HG02571 (cell line): ENCODE results near the gene PTPN2.
"Not testable (repeated sequence)": the region's sequence is repeated elsewhere in the genome, so short reads cannot be mapped to it uniquely, and the experiment has no call there.

ENCODE experiments used
- ATAC-seq: cut with Tn5 transposase; IDR thresholded peaks from one replicate; pipeline ENCODE4 v1.9.1; 2021; ENCODE audit warnings: mild to moderate bottlenecking, moderate library complexity; ENCODE audit not compliant: unreplicated experiment

The PTPN2 gene

DNA sequence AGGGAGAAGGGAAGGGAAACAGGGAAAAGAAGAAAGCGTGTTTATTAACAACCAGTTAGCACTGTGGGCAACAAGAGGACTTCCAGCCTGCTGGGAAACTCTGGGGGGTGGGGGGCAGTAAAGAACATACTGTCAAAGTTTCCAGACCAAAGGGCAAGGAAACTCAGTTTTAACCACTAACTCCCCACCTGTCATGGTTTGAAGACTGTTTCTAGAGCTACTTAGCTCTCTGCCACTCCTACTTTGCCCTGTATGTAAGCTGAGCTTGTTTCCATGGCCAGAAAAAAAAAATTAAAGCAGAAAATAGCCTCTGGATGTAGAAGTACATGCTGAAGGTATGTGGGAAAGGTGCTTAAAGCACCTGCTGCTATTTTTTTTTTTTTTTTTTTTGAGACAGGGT, 11.0 kb upstream of the PTPN2 start:
- no peak for ATAC-seq

DNA sequence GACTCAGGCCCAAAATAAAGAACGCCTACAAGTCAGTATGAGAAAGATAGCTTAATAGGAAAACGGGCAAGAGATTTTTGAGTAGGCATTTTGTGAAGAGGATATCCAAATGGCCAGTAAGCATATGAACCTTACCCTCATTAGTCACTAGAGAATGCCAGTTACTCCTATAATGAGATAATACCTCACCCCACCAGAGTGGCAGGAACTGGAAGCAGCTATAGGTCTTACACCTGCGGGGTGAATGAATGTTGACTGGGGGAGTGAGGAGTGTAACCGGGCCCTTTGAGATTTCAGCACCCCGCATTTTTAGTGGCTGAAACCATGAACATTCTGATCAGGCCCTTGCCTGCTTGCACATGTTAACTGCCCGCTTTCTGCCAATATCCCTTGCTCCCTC, 7.5 kb upstream of the PTPN2 start:
- ATAC-seq: no peak

DNA sequence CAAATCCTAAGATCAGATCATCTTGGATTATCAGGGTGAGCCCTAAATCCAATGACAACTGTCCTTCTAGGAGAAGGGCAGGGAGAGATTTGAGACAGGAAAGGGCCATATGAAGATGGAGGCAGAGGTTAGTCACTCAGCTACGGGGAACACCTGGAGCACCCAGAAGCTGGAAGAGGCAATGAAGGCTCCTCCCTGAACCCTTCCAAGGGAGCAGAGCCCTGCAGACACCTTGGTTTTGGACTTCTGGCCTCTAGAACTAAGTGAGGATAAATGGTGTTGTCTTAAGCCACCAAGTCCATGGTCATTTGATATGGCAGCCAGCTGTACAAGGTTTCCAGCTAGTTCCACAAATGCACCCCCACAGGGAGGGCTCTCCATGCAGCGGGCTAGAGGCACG, 6.9 kb upstream of the PTPN2 start:
- no peak for ATAC-seq

DNA sequence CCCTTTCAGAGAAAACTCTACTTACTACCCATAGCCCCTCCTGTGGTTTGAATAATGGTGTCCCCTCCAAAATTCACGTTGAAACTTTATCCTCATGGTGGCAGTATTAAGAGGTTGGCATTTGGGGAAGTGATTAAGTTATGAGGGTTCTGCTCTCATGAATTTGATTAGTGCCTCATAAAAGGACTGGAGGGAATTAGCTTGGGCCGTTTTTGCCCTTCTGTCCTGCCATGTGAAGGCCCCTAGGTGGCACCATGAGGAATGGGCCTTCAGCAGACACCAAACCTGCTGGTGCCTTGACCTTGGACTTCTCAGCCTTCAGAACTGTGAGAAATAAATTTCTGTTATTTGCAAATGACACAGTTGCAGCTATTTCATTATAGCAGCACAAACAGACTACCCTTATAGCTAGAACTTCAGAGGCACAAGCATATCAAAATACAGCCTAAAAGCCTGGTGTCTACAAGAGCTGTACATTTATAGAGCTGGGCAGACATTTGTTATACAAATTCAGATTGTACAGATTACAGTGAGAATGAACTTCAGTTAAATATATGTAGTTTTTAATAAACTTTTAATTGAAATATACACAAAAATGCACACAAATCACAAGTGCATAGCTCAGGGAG, 2.6 kb upstream of the PTPN2 start:
- no peak for ATAC-seq

DNA sequence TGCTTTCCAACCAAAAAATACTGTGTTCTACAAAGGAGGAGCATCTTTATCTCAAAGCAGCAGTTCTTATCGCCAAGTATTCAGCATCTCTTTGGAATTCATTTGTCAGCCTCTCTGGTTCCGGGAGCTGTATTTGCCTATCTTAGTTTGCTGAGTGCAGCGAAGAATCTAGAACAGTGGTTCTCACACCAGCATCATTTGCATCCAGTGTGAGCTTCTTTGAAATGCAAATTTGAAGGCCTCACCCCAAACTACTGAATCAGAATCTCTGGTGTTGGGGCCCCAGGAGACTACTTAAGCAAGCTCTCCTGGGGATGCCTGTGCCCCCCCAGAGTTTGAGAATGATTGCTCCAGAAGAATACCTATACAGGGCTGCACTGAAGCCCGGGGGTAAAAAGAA, 1.5 kb upstream of the PTPN2 start:
- ATAC-seq: no peak

DNA sequence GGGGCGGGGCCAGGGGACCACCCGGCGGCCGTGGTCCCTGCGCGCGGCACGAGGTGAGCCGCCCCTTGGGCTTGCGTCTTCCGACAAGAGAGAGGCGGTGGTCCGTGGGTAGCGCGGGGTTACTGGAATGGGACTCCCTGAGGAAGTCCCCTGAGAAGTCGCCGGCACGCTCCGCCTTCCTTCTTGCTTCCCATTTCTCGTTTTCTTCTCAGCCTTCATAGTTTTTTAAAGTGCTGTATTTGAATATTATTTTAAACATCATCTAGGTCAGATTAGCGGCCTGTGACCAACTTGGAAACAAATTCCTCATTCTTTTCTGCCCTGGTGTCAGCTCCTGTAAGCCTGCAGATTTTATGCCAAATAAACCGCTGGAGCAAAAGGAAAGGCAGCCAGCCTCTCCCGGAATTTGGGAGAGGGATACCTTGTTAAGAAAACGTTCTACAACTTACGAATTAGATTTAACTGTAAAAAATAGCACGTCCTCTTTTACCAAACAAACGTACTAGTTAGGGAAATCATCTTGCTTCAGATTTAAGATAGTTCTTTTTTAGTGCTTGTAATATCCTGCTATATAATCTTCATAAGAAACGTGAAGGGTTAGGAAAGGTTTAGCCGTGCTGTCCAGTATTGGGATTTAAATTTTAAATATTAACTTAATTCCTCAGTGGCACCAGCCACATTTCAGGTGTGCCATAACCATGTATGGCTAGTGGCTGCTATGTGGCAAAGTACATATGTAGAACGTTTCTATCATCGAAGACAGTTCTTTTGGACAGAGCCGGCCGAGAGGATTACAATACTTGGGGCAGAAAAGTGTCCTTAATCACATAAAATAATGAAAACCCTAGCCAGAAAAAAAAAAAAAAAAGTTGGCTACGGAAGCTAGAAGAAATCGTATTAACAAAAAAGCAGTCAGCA, 628 bp upstream of the PTPN2 start:
- ATAC-seq: no peak

DNA sequence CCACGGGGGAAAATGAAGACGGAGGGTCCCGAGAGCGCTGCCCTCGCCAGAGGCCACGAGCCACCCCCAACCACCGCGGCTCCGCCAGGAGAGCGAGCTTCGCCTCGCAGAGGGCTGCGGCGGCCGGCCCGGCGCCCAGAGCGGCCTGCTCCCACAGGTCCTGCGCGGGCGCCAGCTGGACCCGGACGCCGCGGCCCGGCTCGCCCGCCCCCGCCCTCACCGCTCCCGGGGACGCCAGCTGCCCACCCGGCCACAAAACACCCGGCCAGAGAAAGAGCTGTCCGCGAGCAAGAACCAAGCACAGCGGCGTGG, 709 bp downstream of the PTPN2 start:
- peak; percentile 19 for ATAC-seq

DNA sequence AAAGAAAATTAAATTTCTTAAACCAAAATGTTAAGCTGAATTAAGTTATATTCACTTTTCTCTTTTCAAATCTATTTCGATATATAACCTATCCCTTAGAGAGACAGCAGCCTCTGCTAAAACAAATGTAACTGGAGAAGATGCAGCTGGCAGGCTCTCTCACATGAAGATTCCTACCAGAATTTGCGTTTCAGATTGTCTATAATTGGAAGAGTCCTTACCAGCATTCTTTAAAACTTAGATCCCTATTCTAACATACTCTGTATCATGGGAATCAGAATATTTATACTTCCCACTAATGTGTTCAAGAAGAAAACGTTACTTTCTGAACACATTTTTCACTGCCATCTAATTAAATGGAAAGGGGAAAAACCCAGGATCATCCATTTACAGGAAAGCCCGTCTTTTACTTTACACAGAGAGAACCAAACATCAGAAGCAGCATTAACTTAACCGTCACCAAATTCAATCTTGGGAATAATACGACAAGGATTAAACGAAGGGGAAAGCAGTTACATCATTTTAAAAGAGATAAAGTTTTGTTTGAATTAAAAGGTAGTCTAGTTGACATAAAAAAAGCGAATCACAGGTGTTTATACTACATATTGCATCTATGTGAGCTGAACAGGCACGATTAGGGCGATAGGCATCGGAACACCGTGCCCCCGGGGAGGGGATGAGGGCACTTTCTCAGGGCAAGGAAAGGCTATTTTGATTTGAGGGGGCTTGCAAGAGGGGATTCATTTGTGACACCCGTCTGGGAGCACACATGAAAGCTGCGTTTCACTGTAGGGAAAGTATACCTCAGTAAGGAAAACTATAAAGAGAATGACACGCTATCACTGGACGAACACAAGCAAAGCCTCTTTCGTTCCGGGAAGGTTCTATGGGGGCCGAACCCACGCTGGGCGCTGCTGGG, 1.3 kb downstream of the PTPN2 start:
- ATAC-seq: no peak

DNA sequence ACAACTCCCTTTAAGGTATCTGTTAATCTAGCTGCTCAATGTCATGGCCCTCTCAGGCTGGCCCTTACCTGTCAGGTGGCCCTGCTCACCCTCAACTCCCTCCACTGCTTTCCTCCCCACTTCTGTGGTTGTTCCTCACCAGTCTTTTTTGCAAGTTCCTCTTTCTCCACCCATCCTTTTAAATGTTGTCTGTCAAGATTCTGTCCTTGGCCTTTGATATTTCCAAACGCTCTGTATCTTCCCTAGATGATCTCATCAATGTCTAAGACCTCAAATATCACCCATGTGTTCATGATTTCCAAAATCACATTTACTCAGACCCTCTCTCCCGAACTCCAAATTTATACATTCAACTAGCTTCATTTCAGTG, 3.5 kb downstream of the PTPN2 start:
- no peak for ATAC-seq

DNA sequence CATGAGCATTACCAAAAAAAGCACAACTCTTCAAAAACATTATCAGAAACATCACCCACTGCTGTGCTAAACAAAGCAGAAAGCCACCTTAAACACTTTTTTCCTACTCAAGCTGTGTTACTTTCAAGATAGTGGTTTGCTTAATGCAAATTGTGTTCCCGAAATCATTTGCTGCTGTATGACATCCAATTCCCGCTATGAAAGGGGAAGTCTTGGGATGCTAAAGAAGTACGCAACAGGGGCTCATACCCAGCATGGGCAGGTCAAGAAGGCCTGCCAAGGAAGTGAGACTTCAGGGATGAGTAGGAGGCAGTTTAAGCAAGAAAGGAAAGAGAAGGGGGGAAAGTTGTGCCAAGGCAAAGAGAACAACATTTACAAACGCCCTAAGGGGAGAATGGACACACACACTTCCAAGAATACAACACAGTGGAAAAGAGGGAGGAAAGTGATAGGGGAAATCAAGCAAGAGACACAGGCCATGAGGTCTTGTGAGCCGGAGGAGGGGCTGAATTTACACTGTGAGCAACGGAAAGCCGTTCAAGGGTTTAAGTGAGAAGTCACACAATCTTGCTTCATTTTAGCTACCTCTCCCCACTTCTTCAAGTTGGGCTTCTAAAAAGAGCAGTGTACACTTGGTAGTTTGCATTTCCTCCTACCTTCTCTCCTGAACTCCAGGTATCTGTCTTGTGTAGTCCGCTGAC, 4.0 kb downstream of the PTPN2 start:
- no peak for ATAC-seq

DNA sequence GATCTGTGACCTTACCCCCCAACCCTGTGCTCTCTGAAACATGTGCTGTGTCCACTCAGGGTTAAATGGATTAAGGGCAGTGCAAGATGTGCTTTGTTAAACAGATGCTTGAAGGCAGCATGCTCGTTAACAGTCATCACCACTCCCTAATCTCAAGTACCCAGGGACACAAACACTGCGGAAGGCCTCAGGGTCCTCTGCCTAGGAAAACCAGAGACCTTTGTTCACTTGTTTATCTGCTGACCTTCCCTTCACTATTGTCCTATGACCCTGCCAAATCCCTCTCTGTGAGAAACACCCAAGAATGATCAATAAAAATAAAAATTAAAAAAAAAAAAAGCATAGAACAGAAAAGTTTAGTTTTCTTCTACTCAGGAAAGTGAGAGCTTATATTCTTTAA, 9.0 kb downstream of the PTPN2 start:
- ATAC-seq: not testable (repeated sequence)

DNA sequence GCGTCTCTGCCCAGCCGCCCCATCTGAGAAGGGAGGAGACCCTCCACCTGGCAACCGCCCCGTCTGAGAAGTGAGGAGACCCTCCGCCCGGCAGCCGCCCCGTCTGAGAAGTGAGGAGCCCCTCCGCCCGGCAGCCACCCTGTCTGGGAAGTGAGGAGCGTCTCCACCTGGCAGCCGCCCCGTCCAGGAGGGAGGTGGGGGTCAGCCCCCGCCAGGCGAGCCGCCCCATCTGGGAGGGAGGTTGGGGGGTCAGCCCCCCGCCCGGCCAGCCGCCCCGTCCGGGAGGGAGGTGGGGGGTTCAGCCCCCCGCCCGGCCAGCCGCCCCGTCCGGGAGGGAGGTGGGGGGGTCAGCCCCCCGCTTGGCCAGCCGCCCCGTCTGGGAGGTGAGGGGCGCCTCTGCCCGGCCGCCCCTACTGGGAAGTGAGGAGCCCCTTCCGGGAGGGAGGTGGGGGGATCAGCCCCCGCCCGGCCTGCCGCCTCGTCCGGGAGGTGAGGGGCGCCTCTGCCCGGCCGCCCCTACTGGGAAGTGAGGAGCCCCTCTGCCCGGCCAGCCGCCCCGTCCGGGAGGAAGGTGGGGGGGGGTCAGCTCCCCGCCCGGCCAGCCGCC, 10.0 kb downstream of the PTPN2 start:
- ATAC-seq: not testable (repeated sequence)

DNA sequence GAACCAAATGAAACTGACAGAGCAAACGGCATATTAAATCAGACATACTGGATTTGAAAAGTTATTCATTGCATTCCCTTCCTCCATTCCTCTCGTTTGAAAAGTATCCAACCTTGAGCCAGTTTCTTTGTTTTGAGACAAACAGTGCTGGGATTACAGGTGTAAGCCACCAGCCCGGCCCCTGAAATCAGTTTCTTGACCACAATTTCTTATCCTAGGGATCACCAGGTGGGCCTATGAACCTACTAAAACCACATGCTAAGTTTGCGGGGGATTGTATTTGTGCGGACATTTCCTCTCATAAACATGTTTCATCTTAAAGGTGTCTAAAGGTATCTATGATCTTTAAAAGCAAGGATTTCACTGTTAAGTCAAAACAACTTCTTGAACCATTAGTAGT, 11.6 kb downstream of the PTPN2 start:
- no peak for ATAC-seq

DNA sequence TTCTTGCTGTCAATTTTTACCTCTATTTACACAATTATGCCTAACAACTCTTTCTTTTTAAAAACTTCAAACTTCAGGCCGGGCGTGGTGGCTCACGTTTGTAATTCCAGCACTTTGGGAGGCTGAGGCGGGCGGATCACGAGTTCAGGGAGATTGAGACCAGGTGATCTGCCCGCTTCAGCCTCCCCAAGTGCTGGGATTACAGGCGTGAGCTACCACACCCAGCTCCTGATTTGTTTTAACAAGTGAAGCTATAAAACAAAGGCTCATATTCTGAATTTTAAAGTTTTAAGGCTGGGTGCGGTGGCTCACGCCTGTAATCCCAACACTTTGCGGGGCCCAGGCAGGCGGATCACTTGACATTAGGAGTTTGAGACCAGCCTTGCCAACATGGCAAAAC, 15.5 kb downstream of the PTPN2 start:
- no peak for ATAC-seq

DNA sequence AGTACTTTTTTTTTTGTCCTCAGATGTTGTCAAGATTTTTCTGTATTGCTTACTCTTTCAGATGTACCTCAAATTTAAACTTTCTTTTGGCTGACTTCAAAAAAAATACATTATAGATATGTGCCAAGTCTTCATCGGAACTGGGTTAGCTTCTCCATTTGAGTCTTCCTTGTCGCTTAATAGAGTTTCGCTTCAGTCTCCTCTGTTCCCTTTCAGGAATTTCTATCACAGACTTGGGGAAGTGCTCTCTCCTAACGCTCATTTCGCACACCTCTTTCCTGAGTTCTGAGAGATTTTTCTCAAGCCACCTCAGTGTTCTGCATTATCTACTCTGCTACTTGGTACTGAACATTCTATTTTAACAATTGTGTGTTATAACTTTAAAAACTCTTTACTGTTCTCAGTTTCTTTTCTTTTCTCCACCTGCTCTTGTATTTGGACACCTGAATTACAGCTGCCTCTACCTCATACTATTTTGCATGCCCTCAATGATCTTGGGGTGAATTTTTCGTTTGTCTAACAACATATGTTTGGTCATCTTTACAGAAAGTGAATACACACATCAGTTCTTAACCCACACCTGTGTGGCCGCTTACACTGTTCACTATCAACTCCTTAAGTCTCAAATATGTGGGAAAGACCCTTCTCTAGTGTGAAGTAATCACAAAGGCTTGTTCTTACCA, 16.5 kb downstream of the PTPN2 start:
- peak; percentile 54 for ATAC-seq

DNA sequence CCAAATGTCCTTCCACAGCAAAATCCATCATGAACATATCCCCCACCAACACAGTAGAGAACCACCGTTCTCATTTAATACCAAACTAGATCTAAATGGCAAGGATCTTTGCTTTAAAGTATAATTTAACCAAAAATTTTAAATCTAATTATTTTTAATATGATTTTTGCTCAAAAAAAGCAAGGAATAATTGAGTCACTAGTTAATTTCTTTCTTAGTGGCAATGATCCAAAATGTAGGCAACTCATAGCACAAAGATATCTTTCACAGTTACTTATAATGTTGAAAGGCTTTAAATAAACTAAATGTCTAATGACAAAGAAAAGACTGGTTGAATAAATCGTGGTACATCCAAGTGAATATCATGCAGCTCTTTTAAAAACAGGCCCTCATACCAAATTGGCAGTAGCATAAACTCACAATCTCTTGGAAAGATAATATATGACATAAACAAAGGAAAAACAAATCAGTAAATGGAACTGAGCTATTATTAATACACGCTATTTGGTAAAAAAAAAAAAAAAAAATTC, 20.3 kb downstream of the PTPN2 start:
- no peak for ATAC-seq

DNA sequence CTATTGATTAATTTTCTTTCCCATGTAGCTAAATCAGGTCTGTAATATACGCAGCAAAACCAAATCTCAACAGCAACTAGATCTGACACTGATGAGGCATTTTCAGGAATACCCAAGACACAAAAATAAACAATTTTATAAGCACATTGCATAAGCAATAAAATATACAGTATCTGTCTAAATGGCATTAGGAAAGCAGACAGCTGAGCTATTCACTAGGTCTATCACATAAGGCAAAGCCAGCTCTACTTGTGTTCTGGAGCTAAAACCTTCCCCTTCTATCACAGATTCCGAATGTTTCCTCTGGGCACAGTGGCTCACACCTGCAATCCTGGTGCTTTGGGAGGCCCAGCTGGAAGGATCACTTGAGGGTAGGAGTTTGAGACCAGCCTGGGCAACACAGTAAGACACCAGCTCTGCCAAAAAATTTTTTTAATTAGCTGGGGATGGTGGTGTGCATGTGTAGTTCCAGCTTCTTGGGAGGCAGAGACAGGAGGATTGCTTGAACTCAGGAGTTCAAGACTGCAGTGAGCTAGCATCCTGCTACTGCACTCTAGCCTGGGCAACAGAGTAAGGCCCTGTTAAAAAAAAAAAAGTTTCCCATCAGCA, 21.1 kb downstream of the PTPN2 start:
- ATAC-seq: no peak

DNA sequence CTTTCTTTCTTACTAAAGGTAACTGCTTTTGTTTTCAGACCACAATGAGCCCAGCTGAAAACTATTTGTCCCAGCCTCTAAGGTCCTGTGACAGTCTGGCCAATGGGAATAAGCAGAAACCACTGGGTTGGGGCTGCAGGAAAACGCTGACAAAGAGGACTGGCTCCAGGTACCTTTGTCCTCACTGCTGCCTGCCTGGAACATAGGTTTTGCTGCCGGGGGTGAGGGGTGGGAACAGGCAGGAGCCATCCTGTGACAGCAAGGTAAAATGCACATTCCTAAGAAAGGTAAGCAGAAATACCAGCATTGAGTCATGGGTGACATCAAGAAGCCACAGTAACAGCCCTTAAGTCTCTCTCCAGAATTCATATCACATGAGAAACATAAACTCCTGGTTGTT, 21.6 kb downstream of the PTPN2 start:
- ATAC-seq: no peak

DNA sequence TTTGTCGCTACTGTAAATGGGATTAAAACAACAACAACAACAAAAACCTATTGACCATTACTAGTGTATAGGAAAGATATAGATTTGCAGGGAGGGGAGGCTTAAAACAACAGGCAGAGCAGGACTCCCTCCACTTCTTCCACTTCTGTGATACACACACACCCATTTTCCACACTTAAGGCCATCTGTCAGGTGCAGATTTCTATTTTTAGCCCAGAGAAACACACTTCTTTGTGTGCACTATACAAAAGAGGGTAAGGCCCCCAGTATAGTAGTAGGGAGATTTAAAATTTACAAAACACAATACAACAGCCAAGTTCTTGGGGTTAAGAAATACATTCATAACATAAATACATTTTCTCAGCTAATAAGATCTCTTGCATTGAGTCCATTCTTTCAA, 22.4 kb downstream of the PTPN2 start:
- ATAC-seq: no peak
